OCI-LY3 (cell line): Measurements from ENCODE around the gene HNRNPF.

Source experiments
- CTCF ChIP-seq: fragments of 200-600, 300-600 bp; sonication (generic); IDR thresholded peaks from 2 replicates; pipeline ENCODE4 v1.5.1; 2014; ENCODE audit warnings: antibody characterized with exemption, low read length, low read depth
- EZH2phosphoT487 ChIP-seq: fragments of 200-600 bp; shearing (Covaris generic); IDR thresholded peaks from 2 replicates; pipeline ENCODE4 v1.6.1; 2018; ENCODE audit warnings: antibody characterized with exemption, mixed run types, low read depth

DNA sequence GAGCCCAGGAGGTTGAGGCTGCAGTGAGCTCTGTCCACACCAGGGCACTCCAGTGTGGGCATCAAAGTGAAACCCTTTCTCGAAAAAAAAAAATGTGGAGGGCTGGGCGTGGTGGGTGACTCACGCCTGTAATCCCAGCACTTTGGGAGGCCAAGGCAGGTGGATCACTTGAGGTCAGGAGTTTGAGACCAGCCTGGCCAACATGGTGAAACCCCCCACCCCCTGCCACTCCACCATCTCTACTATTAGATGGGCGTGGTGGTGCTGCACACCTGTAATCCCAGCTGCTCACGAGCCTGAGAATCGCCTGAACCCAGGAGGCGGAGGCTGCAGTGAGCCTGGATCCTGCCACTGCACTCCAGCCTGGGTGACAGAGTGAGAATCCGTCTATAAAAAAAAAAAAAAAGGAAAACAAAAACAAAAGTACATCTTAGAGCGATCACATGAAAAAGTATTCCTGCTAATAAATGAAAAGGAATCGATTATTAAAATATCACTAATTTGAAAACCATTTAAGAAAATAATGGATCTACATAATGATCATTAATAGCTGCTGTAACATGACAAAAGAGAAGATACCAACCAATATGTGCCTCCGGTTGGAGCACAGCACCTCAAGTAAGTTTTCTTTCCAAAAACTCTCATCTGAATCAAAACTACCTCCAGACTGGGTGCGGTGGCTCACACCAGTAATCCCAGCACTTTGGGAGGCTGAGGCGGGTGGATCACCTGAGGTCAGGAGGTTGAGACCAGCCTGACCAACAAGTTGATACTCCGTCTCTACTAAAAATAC, 4.9 kb downstream of the HNRNPF start:
- TF ChIP-seq CTCF = no peak
- TF ChIP-seq EZH2phosphoT487 = no peak
